C4-2B (cell line): ENCODE measurements around the gene PARD3B.

Experiments
- CTCF ChIP-seq: fragments of 450-650 bp; conservative IDR thresholded peaks from 2 replicates; pipeline ENCODE4 v1.5.1; 2017; ENCODE audit warnings: mild to moderate bottlenecking
- ZFX ChIP-seq: fragments of 450-650 bp; IDR thresholded peaks from 2 replicates; pipeline ENCODE4 v1.6.1; 2017

- TF ChIP-seq CTCF (no peak), ZFX (no peak)
Measured at GRCh38 chr2:205475416-205475768, 930.1 kb downstream of the PARD3B start.
